ENCODE measurements around the gene OR1J4.
"Not testable (repeated sequence)": the region's sequence is repeated elsewhere in the genome, so short reads cannot be mapped to it uniquely, and the experiment has no call there.

The OR1J4 gene

GRCh38 chr9:122518841-122519240, at the start of gene OR1J4:
OR1J4 (plus strand) TSS chr9:122519141; CDS start chr9:122519141, 0 bp downstream.
- DNase-seq: no peak

GRCh38 chr9:122474561-122474960, 44.4 kb upstream of the OR1J4 start:
- DNase-seq: no peak

- DNase-seq: no peak
Observed at GRCh38 chr9:122475717-122476116, 43.2 kb upstream of the OR1J4 start.

- no peak for DNase-seq
Observed at GRCh38 chr9:122477346-122477745, 41.6 kb upstream of the OR1J4 start.

- no peak for DNase-seq
Observed at GRCh38 chr9:122477826-122478225, 41.1 kb upstream of the OR1J4 start, which contains the start of gene OR1J1. OR1J1 (minus strand) TSS chr9:122477926; CDS start chr9:122477926, 0 bp downstream.

- DNase-seq: no peak
Observed at GRCh38 chr9:122479062-122479461, 39.9 kb upstream of the OR1J4 start.

GRCh38 chr9:122498883-122499288, 20.1 kb upstream of the OR1J4 start:
- no peak for DNase-seq

- no peak for DNase-seq
Observed at GRCh38 chr9:122506964-122507363, 12.0 kb upstream of the OR1J4 start.

- no peak for DNase-seq
Observed at GRCh38 chr9:122510502-122510901, 8.4 kb upstream of the OR1J4 start, which contains the start of gene OR1J2. OR1J2 (plus strand) TSS chr9:122510802; CDS start chr9:122510802, 0 bp downstream.

- DNase-seq: no peak
Observed at GRCh38 chr9:122518226-122518625, 715 bp upstream of the OR1J4 start.

GRCh38 chr9:122519376-122519775, 435 bp downstream of the OR1J4 start:
- no peak for DNase-seq

- no peak for DNase-seq
Observed at GRCh38 chr9:122526602-122527001, 7.7 kb downstream of the OR1J4 start.

GRCh38 chr9:122527193-122527592, 8.3 kb downstream of the OR1J4 start, which contains the start of gene OR1N1:
OR1N1 (minus strand) TSS chr9:122527293; CDS start chr9:122527293, 0 bp downstream.
- no peak for DNase-seq

GRCh38 chr9:122531157-122531556, 12.2 kb downstream of the OR1J4 start:
- DNase-seq: not testable (repeated sequence)

GRCh38 chr9:122536134-122536533, 17.2 kb downstream of the OR1J4 start:
- no peak for DNase-seq

GRCh38 chr9:122537066-122537465, 18.1 kb downstream of the OR1J4 start:
- not testable (repeated sequence) for DNase-seq

GRCh38 chr9:122538757-122539156, 19.8 kb downstream of the OR1J4 start:
- no peak for DNase-seq

GRCh38 chr9:122546196-122546595, 27.3 kb downstream of the OR1J4 start:
- DNase-seq: no peak

- DNase-seq: no peak
Observed at GRCh38 chr9:122551371-122551770, 32.4 kb downstream of the OR1J4 start.

GRCh38 chr9:122552812-122553211, 33.9 kb downstream of the OR1J4 start, which contains the start of gene OR1N2:
OR1N2 (plus strand) TSS chr9:122553112; CDS start chr9:122553212, 100 bp downstream.
- no peak for DNase-seq

GRCh38 chr9:122561446-122561845, 42.5 kb downstream of the OR1J4 start:
- no peak for DNase-seq

GRCh38 chr9:122562134-122562760, 43.3 kb downstream of the OR1J4 start:
- DNase-seq: no peak

GRCh38 chr9:122567901-122568300, 49.0 kb downstream of the OR1J4 start:
- no peak for DNase-seq

All from activated CD4-positive, CD25-positive, alpha-beta regulatory T cell treated with anti-CD3 and anti-CD28 coated beads, Interleukin-2, amount 50 U/mL, for 72 hours (primary cell).